GM13977 (cell line): ENCODE measurements around the gene UNC13A.
A peak's percentile ranks its signal among the peaks of the same experiment; 100 is the strongest.

Source experiments
- DNase-seq: peaks from one replicate; pipeline ENCODE4 v3.0.0; 2012; ENCODE audit warnings: low spot score
- CTCF ChIP-seq: IDR thresholded peaks from 2 replicates; pipeline ENCODE4 v1.5.1; 2012; ENCODE audit warnings: mild to moderate bottlenecking, control low read depth; ENCODE audit not compliant: insufficient read depth; ENCODE audit errors: extremely low read depth, missing control alignments
- in situ Hi-C: fragments of 300-500 bp; cut with MboI; formaldehyde crosslinking; loops from one replicate; pipeline ENCODE4 v1.12.0; 2022; ENCODE audit warnings: low sequenced_read_pairs, low pct_unique_long_range_greater_than_20kb, mixed read lengths, inconsistent platforms; ENCODE audit not compliant: unreplicated experiment

Gene UNC13A

GRCh38 chr19:17726964-17727773 lies 39.0 kb upstream of the UNC13A start:
- no peak for TF ChIP-seq CTCF
- no peak for DNase-seq
- in situ Hi-C loops = no loop called here

- TF ChIP-seq CTCF = no peak
- DNase-seq = no peak
- in situ Hi-C loops = no loop called here
Measured at GRCh38 chr19:17726136-17726741, 38.1 kb upstream of the UNC13A start.

- in situ Hi-C loops = no loop called here
- no peak for DNase-seq
- peak; percentile 81 for TF ChIP-seq CTCF
Measured at GRCh38 chr19:17725422-17726078, 37.4 kb upstream of the UNC13A start.

- no peak for DNase-seq
- in situ Hi-C loops = no loop called here
- TF ChIP-seq CTCF = no peak
Measured at GRCh38 chr19:17724655-17725054, 36.5 kb upstream of the UNC13A start.

GRCh38 chr19:17722655-17723240 lies 34.6 kb upstream of the UNC13A start:
- TF ChIP-seq CTCF = no peak
- no peak for DNase-seq
- in situ Hi-C loops = no loop called here

- in situ Hi-C loops = no loop called here
- no peak for TF ChIP-seq CTCF
- DNase-seq = no peak
Measured at GRCh38 chr19:17721821-17722220, 33.7 kb upstream of the UNC13A start.
